ENCODE results near the gene ZNF683.

Gene ZNF683

DNA sequence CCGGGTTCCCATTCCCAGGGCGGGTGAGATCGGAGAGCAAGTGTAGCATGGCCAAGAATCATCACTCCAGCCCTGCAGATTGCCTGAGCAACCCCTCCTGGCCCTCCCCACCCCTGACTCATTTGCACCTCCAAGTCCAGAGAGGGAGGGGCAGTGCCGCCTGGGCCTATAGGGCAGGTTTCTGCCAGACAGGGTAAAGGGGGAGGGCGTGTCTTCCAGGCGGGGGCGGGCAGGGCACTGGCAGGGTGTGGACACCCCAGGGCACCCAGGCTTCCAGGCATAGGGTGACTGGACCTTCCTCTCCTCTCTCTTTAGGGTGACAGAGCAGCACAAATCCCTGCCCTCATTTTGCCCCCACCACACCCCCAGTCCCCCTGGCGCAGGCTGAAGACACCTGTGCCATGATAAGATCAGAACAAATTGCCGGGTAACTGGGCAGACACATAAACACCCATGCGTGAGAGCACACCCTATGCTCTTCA is 15.4 kb downstream of the ZNF683 start:
- DNase-seq, result no peak

DNA sequence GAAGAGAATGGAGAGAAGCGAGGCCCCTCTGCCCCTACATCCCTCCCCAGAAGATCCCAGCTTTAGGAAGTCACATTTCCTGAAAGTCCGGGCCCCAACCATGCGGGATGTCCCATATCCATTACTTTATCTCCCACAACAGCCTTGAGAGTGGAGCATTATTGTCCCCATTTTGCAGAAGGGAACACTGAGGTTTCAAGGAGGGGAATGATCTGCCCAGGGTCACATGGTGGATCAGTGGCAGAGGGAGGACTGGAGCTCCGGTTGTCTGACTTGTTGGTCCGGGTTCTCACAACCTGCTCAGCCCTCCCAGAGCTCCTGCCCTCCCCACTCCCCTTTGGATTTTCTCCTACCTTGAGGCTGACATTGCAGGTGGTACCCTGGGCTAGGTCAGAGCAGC is 16.4 kb downstream of the ZNF683 start:
- DNase-seq, result no peak

DNA sequence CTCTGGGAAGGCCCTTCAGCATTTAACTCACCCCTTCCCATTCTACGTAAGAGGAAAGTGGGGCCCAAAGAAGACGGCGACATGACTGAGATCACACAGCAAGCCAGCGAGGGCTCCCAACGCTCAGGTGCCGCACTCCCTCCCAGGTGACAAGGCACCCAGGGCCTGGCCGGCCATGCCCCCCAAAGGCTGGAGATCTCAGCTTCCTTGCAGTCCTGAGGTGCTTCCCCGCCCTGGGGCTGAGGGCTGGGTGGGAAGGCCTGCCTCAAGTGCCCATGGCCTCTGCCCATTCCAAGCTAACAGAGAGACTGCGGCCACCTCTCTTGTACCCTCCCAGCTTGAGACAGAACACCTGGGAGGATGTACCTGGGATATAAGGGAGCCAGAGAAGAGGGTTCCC is 17.6 kb downstream of the ZNF683 start:
- DNase-seq, result no peak

DNA sequence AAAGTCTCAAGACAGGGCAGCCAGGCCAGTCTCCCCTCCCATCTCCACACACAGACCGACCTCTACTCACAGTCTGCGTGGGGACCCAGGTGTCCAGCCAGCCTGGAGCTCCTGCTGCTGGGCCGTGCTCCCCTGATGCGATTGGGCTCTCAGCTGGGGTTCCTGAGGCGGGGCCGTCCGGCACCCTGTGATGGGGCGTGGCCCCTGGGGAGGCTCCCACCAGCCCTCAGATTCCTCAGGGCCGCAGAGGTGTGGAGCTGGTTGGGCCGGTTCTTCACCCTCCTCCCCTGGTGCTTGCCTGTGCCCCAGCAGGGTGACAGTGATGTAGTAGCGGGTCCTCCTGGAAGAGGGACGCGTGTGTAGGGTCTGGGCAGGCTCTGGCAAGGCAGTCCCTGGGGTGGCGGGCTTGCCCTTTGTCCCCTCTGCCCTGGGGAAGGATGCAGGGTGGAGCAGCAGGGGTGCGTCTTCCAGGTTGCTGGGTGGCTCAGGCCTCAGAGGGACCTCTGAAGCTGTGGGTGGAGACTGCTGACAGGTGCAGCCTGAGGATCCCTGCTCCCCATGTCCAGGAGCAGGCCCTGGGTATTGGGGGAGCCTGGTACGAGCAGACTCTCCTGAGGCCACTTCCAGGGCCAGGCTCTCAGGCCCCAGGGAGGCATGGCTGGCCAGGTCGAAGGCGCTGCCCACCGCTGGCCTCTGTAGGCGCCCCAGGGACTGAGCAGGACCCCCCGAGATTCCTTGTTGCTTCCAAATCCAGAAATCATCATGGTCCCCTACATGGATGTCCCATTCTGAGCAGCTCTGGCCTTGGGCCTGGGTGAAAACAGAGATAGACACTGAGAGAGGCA is 18.4 kb downstream of the ZNF683 start, which contains the start of gene CRYBG2:
Gene CRYBG2, minus strand, starts transcription at position 155 of the 845 bp plus-strand sequence. CDS start 7,473 bp downstream, outside the sequence.
- DNase-seq, result no peak

DNA sequence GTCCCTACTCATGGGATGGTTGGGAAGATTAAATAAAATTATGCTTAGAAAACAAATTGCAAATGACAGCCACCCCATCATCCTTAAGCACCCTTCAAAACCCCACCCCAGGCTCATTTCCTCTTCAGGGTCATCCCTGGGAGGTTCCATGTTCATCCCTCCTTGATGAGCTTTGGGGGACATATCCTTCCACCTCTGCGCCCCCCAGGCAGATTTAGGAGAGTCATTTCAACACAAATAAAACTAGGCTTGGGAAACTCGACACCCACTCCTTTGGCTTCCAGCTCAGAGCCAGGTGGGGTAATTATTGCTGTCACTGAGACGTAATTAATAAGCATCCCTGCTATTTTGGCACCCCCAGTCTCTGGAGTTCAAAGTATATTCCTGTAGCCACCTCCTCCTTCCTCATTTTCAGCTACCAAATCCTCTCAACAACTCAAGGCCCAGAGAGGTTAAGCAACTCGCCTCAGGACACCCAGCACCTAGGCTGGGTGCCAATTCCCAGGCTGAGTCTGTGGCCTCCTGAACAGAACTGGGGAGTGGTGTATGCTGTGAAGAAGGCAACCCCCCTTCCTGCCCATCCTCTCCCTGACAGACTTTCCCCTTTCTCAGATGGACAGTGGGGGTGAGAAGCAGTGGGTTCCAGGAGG is 19.2 kb downstream of the ZNF683 start:
- no peak for DNase-seq

DNA sequence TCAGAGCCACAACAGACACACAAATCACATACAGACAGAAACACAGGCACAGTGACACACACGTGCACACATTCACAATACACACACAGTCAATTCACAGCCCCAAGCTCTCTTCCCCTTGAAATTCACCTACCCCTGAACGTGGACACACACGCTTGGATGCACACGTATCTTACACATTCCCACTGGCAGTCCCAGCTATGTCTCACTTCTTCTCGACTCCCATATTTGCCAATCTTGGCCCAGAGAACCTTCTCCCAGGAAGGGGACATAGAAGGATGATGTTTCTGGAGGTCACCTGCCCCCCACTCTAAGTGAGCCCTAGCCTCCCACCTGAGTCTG is 20.2 kb downstream of the ZNF683 start:
- DNase-seq, result no peak

DNA sequence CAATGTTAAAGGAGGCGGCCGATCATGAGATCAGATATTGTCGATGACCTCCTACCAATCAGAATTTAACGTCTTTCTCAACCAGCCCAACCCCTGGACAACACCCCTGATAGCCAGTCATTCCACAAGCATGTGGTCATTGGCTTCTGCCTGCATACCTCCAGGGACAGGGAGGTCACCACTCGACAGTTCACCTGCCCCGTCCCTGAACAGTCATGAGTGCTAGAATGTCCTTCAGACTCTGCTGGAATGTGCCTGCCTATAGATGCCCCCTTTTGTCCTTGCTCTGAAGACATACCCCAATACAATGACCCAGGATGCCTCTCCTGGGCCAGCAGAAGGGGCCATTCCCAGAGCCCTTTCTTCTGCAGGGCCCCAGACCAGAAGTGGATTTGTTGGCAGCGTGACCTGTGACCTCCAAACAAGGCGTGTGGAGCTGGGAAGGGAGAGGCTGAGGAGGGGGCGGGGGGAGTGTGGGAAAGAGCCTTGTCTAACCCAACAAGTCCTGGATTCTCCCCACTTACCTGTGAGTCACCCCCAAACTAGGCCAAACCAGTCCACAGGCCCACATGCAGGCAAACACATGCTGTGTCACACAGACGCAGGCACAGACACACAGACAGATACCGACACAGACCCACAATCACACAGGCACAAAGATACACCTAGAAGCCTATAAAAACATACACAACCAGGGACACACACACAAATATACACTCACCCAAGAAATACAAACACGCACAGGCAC is 20.8 kb downstream of the ZNF683 start:
- DNase-seq, result no peak

DNA sequence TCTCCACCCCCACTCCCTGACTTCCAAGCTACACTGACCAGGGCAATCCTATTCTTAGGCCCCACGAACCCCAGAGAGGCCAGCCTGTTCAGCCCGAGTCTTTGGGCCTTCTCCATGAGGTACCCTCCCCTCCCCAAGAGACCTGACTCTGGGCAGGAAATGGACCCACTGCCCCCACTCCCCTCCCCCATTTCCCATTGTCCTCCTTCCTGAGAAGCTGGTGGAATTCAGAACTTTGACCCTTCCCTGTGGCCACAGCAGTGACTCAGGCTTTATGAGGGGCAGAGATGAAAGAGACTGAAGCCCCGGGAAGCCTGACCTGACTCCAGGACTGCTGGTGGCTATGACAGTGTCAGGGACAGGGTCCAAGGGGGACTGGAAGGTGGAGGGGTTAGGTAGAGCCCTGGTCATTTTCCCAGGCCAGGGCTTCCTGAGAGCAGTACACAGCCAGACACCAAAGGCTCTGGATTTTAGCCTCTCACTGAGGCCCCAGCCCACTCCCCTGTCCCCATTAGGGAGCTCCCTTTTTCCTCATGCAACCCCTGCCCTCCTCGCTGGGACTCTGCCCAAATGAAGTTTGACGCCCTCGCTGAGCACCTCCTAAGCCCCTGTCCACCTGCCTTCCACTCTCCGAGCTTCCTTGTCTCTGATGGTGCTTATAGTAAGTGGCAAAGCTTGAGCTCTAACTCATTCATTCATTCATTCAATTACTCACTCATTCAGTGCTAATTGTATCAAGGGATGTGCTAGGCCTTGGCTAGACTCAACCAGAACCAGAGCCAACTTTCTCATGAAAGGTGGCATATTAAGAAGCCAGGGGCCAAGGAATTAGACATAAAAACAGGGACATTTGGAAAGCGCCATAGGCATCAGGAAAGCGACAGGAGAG is 21.6 kb downstream of the ZNF683 start:
- no peak for DNase-seq

DNA sequence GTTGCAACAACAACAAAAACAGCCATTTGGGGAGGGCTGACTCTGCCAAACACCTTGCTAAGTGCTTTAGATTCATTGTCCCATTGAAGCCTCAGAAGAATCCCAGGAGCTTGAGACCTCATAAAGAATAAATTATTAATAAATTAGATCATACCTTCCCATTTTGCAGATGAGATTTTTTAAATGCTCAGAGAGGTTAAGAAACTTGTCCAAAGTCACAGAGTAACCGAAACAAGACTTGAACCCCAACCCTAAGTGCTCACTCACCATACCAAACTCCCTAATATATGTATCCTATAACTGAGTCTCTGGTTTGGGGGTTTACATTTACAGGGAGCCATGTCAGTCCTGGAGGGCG is 22.2 kb downstream of the ZNF683 start:
- DNase-seq, result no peak

DNA sequence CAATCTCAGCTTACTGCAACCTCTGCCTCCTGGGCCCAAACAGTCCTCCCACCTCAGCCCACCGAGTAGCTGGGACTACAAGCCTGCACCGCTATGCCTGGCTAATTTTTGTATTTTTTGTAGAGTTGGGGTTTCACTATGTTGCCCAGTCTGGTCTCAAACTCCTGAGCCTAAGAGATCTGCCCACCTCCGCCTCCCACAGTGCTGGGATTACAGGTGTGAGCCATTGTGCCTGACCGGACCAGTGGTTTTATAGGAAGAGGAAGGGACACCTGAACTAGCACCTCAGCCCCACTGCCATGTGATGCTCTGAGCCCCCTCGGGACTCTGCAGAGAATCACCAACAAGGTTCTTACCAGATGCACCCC is 22.7 kb downstream of the ZNF683 start:
- DNase-seq, result no peak

DNA sequence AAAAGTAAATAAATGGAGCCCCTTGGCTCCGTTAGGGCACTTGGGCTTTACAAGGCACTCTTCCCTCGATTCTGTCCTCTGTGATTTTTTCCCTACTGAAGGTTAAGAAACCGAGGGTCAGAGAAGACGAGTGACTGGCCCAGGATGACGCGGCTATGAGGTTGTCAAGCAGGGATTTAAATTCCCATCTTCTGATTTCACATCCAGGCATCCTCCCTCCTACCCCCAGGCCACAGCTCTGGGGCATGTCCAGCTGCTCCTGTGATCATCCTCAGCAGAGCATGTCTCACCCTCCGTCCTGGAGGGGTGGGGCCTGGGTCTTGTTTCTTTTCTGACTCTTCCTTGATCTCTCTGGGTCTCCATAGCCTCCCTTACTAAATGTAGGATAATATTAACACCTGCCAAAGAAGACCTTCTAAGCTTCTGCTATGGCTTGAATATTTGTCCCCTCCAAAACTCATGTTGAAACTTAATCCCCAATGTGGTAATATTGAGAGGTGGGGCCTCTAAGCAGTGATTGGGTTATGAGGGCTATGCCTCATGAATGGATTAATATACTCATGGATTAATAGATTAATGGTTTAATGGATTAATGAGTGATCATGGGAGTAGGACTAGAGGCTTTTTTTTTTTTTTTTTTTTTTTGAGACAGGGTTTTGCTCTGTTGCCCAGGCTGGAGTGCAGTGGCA is 23.2 kb downstream of the ZNF683 start:
- no peak for DNase-seq

DNA sequence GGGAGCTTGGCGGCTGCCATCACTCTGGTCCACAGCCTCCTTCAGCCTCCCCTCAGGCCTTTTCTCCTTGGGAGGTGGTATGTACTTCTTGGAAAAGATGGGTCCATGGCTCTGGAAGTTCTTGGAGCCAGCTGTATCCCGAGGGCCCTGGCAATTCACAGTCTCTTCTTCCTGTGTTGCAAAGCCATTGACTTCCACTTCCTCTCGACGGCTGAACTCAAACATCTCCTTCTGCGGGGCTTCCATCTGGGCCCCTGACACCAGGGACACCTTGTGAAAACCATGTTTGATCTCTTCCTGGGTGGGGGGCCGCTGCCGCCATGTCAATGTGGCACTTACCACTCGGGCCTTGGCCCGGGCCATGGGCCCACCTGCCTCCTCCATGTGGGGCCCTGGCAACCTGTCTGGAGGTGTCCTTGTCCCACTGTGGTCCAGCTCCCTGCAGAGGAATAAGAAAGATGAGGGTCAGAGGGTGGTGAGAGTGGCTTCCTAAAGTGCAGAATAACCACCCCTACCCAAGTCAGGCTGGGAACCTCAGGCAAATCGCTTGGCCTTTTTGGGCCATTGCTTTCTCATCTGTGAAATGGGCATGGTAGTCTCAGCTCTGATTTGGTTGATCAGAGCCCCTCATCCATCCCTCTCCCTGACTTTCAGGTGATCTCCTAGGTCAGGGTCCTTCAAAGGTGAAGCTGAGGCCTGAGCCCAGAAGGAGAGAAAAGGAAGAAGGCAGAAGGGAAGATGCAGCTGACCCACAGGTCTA is 26.1 kb downstream of the ZNF683 start:
- no peak for DNase-seq

DNA sequence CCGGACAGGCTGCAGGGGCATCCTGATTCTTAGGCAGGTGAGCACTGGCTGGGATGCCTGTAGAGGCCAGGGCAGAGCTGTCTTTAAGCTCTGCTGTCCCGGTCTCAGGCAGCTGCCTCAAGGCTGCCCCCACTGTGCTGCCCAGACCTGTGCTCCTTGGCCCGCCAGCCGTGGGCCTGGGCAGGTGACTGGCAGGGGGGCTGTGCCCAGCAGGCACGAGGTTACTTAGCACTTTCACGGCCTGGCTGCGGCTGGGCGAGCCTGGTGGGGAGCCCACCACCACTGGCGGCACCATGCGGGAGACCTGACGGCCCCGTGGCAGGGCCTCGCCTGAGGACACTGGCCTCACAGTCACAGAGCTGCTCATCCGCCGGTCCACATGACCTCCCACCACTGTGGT is 26.8 kb downstream of the ZNF683 start:
- no peak for DNase-seq

DNA sequence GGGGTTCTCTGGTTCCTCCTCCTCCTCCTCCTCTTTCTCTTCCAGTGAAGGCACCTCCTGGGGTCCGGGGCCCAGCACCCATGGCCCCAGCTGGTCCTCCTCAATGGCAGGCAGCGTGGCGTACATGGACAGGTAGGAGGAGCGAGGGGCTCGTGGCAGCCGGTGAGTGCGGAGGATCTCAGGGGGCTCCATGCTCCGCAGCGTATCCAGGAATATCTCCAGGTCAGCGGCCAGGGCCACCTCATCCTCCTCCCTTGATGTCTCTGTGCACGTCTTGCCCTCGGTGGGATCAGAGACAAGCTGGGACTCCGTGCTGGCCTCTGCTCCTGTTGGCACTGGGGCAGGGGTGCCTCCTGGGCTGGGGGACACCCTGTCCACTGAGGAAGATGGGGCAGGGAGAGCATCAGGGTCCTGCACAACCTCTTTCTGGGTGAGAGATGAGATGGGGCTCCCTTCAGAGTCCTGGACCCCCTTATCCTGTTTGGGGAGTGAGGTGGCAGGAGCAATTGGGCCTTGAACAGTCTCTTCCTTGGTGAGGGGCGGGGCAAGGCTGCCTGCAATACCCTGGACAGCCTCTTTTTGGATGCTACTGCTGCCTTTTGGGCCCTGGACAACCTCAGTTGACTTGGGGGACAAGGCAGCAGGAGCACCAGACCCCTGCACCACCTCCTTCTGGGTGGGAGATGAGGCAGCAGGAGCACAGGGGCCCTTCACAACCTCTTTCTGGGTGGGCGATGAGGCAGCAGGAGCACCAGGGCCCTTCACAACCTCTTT is 28.2 kb downstream of the ZNF683 start:
- DNase-seq, result no peak

DNA sequence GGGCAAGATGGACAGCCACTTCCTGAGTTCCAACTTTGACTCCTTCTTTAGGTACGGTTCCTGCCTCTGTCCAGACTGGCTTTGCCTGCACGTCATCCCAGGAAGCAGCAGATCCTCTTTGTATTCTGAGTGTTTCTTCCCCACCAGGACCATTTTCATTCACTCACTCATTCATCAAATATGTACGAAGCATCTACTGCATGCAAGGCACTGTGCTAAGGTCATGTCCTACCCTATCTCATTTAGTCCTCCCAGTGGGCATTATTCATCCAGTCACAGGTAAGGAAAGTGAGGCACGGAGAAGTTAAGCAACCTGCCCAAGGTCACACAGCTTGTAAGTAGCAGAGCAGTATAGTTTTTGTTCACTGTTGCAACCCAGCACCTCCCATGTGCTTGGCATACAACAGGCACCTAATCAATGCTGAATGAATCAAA is 32.5 kb downstream of the ZNF683 start:
- DNase-seq, result no peak

DNA sequence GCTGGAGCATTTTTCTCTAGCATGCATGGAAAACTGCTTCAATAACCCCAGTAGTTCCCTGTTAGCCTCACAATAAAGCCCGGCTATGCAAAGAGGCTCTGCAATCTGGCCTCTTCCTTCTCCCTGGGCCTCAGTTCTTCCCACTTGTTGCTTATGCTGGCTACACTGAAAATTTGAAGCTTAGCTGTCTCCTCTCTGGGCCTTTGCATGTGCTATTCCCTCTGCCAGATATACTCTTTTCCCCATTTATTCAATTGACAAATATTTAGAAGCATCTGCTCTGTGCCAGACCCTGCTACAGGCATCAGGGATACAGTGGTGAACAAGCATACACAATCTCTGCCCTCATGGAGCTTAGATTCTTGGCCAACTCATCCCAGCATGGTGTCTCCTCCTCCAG is 33.9 kb downstream of the ZNF683 start:
- no peak for DNase-seq

DNA sequence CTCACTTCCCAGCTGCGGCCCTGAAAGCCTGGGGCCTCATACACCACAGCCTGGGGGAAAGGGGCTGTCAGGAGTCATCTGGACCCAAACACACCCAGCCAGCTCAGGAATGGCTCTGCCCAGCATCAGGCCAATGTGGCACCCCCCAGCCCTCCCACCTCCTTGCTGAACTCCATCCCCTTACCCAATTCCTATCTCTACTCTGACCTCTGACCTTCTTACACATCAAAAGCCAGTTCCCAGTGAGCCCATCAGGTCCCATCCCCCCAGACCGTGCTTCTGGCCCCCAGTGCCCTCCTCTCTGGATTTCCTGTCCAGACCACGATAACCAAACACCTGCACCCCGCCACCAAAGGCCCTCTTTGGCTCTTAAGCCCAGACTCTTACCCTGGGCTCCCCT is 34.9 kb downstream of the ZNF683 start:
- DNase-seq, result no peak

DNA sequence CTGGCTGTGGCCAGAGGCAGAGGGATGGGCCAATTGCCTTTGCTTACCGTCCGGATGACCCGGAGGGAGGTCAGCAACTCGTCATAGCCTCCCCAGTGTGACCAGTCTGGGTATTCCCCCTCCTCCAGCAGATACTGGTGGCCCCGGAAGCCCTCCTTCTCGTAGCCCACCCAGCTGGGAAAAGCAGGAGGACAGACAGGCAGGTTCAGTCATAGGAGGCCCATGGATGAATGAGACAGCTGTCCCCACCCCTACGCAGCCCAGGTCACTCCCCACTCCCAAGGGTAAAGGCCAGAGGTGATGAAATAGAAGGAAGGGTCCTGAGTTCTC is 35.4 kb downstream of the ZNF683 start:
- no peak for DNase-seq

DNA sequence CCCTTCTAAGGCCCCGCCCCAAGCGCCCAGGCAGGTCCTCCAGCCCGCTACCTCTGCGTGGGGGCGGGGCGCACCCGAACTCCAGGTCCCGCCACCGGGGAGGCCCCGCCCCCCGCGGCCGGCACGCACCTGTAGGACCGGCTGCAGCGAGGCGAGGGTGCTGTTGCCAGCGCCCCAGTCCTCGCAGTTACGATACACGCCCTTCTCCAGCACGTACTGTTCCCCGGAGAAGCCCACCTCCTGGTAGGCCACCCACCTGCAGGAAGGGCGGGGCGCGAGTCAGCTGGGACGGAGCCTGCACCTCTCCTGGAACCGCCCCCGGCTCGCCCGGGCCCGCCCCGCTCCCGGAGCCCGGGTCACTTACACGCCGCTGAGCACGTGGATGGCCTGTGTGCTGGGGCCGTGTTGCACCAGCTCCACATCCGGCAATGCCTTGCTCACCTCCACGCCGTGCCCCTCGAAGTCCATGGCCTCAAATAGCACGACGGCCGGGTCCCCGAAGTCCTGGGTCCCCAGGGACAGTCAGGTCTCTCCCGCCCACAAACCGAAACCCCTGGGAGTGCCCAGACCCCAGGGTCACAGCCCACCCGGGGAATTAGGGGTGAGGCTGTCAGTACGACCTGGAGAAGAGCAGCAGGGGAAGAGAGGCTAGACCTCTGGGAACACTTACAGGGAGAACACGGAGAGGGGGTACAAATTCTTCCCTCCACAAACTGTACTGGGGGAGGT is 35.9 kb downstream of the ZNF683 start:
- no peak for DNase-seq
